SK-N-SH treated with all-trans-retinoic acid at 6 μM for 48 hours (cell line): Measurements from ENCODE around the gene CFAP65.

Experiments
- ATAC-seq: fragments of 200-7000 bp; cut with Tn5 transposase; 3 replicates; pipeline ENCODE4 v1.9.1; 2020; ENCODE audit warnings: mild to moderate bottlenecking, moderate library complexity
- ARNTL ChIP-seq: fragments of 450-650 bp; formaldehyde crosslinking; IDR thresholded peaks from 2 replicates; pipeline ENCODE4 v1.5.0; 2020; ENCODE audit warnings: low read depth, mild to moderate bottlenecking, moderate library complexity, borderline replicate concordance
- BACH2 ChIP-seq: fragments of 250-450 bp; sonication (Bioruptor Pico); IDR thresholded peaks from 2 replicates; pipeline ENCODE4 v1.9.0; 2021; ENCODE audit warnings: mild to moderate bottlenecking, borderline replicate concordance
- CSDC2 ChIP-seq: fragments of 250-450 bp; sonication (Bioruptor Pico); IDR thresholded peaks from 2 replicates; pipeline ENCODE4 v1.5.0; 2020; ENCODE audit warnings: mild to moderate bottlenecking, moderate library complexity
- GLIS3 ChIP-seq: fragments of 250-450 bp; sonication (Bioruptor Pico); IDR thresholded peaks from 2 replicates; pipeline ENCODE4 v1.5.0; 2020; ENCODE audit warnings: mild to moderate bottlenecking, moderate library complexity
- ISL1 ChIP-seq: fragments of 250-450 bp; sonication (Bioruptor Pico); IDR thresholded peaks from 2 replicates; pipeline ENCODE4 v2.1.2; 2022; ENCODE audit warnings: mild to moderate bottlenecking, moderate library complexity
- OSR1 ChIP-seq: fragments of 250-450 bp; sonication (Bioruptor Pico); IDR thresholded peaks from 2 replicates; pipeline ENCODE4 v1.8.0; 2022; ENCODE audit warnings: moderate library complexity, mild to moderate bottlenecking, inconsistent platforms
- PPARA ChIP-seq: fragments of 250-450 bp; sonication (Bioruptor Pico); IDR thresholded peaks from 2 replicates; pipeline ENCODE4 v1.5.0; 2020; ENCODE audit warnings: mild to moderate bottlenecking, borderline replicate concordance
- RARB ChIP-seq: fragments of 250-450 bp; sonication (Bioruptor Pico); IDR thresholded peaks from 2 replicates; pipeline ENCODE4 v1.8.0; 2021; ENCODE audit warnings: mild to moderate bottlenecking, moderate library complexity
- SNAI2 ChIP-seq: fragments of 250-450 bp; sonication (Bioruptor Pico); IDR thresholded peaks from 2 replicates; pipeline ENCODE4 v1.5.0; 2020; ENCODE audit warnings: mild to moderate bottlenecking, moderate library complexity
- TCF4 ChIP-seq: fragments of 250-450 bp; sonication (Bioruptor Pico); IDR thresholded peaks from 2 replicates; pipeline ENCODE4 v1.8.0; 2021; ENCODE audit warnings: mild to moderate bottlenecking, moderate library complexity, borderline replicate concordance
- TOX ChIP-seq: fragments of 250-450 bp; sonication (Bioruptor Pico); IDR thresholded peaks from 2 replicates; pipeline ENCODE4 v1.8.0; 2021; ENCODE audit warnings: mild to moderate bottlenecking, moderate library complexity, borderline replicate concordance
- ZC3H10 ChIP-seq: fragments of 250-450 bp; sonication (Bioruptor Pico); IDR thresholded peaks from 2 replicates; pipeline ENCODE4 v1.5.1; 2021; ENCODE audit warnings: mild to moderate bottlenecking, moderate library complexity
- ZFP30 ChIP-seq: fragments of 450-650 bp; formaldehyde crosslinking; IDR thresholded peaks from 2 replicates; pipeline ENCODE4 v1.5.0; 2022; ENCODE audit warnings: mild to moderate bottlenecking, moderate library complexity
- ZNF70 ChIP-seq: fragments of 450-650 bp; formaldehyde crosslinking; IDR thresholded peaks from 2 replicates; pipeline ENCODE4 v1.5.0; 2020; ENCODE audit warnings: mild to moderate bottlenecking, moderate library complexity
- ZNF8 ChIP-seq: fragments of 450-650 bp; formaldehyde crosslinking; IDR thresholded peaks from 2 replicates; pipeline ENCODE4 v1.5.0; 2020; ENCODE audit warnings: mild to moderate bottlenecking, moderate library complexity
- TF ChIP-seq, protein P1 (sequence below): fragments of 250-450 bp; sonication (Bioruptor Pico); IDR thresholded peaks from 2 replicates; pipeline ENCODE4 v1.8.0; 2020; ENCODE audit warnings: mild to moderate bottlenecking, moderate library complexity, borderline replicate concordance
- TF ChIP-seq, protein P2 (sequence below): fragments of 250-450 bp; sonication (Bioruptor Pico); IDR thresholded peaks from 2 replicates; pipeline ENCODE4 v1.5.1; 2021; ENCODE audit warnings: mild to moderate bottlenecking, moderate library complexity
- TF ChIP-seq, protein P3 (sequence below): fragments of 250-450 bp; sonication (Bioruptor Pico); IDR thresholded peaks from 2 replicates; pipeline ENCODE4 v1.5.1; 2020; ENCODE audit warnings: low read depth, mild to moderate bottlenecking, moderate library complexity
- TF ChIP-seq, protein P4 (sequence below): fragments of 250-450 bp; sonication (Bioruptor Pico); IDR thresholded peaks from 2 replicates; pipeline ENCODE4 v1.5.0; 2020; ENCODE audit warnings: mild to moderate bottlenecking, moderate library complexity

Gene CFAP65

DNA sequence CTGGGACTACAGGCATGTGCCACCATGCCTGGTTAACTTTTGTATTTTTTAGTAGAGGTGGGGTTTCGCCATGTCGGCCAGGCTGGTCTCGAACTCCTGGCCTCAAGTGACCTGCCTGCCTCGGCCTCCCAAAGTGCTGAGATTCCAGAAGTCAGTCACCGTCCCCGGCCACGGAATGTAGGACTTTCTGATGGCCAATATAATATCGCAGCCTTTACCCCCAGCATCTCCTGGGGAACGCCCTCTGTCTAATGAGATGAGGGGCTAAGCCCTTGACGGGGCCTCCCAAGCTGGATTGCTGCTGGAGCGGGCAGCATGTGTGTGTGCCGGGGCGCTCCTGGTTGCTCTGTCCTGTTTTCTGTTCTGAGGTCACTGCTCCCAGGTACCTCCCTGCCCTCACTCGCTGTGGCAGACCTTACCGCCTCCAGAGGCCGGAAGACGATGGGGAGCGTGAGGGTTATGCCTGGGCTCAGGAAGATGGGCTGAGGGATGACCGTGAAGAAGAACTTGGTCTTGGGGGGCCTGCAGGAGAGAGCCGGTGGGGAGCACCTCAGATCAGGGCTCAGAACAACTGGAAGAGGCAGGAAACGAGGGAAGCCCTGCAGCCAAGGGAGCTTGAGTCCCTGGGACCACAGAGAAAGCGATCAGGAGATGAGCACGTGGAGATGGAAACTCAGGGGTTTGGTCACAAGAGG lies 9.1 kb downstream of the CFAP65 start (continued):
- TF ChIP-seq, protein P1, sequence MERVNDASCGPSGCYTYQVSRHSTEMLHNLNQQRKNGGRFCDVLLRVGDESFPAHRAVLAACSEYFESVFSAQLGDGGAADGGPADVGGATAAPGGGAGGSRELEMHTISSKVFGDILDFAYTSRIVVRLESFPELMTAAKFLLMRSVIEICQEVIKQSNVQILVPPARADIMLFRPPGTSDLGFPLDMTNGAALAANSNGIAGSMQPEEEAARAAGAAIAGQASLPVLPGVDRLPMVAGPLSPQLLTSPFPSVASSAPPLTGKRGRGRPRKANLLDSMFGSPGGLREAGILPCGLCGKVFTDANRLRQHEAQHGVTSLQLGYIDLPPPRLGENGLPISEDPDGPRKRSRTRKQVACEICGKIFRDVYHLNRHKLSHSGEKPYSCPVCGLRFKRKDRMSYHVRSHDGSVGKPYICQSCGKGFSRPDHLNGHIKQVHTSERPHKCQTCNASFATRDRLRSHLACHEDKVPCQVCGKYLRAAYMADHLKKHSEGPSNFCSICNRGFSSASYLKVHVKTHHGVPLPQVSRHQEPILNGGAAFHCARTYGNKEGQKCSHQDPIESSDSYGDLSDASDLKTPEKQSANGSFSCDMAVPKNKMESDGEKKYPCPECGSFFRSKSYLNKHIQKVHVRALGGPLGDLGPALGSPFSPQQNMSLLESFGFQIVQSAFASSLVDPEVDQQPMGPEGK (CRISPR knock-in tag), result no peak
- TF ChIP-seq ZNF70 (CRISPR knock-in tag) (no peak), GLIS3 (CRISPR knock-in tag) (no peak), ZFP30 (CRISPR knock-in tag) (no peak), CSDC2 (no peak)
- TF ChIP-seq, protein P2, sequence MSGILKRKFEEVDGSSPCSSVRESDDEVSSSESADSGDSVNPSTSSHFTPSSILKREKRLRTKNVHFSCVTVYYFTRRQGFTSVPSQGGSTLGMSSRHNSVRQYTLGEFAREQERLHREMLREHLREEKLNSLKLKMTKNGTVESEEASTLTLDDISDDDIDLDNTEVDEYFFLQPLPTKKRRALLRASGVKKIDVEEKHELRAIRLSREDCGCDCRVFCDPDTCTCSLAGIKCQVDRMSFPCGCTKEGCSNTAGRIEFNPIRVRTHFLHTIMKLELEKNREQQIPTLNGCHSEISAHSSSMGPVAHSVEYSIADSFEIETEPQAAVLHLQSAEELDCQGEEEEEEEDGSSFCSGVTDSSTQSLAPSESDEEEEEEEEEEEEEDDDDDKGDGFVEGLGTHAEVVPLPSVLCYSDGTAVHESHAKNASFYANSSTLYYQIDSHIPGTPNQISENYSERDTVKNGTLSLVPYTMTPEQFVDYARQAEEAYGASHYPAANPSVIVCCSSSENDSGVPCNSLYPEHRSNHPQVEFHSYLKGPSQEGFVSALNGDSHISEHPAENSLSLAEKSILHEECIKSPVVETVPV (CRISPR knock-in tag), result no peak

DNA sequence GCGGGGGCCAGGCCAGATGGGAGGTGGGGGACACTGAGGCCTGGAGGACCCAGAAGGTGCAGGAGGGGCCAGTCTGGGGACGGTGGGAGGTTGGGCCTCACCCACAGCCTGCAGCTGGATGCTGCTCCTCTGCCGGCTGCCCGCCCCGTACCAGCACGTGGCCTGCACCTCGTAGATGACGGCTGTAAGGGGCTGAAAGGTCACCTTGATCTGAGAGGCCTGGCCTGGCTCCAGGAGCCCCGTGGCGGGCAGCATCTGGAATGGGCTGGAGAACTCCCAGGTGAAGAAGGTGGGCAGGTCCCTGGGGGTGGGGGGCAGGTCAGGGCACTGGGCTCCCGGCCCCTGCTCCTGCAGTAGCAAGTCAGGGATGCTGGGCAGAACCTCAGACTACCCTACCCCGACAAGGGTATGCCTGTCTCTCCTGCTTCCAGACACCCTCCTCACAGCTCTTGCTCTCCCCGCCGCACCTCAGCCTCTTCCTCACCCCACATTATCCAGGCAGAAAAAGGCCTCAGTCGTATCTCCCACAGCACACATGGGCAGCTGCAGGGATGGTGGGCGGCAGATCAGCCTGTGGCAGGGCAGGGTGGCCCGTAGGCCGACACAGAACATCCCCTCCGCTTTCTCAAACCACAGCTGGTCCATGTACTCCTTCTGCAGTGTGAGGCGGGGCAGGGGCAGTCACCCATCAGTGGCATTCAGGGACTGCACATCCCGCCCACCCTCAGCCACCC lies 10.1 kb downstream of the CFAP65 start:
- TF ChIP-seq, protein P3, sequence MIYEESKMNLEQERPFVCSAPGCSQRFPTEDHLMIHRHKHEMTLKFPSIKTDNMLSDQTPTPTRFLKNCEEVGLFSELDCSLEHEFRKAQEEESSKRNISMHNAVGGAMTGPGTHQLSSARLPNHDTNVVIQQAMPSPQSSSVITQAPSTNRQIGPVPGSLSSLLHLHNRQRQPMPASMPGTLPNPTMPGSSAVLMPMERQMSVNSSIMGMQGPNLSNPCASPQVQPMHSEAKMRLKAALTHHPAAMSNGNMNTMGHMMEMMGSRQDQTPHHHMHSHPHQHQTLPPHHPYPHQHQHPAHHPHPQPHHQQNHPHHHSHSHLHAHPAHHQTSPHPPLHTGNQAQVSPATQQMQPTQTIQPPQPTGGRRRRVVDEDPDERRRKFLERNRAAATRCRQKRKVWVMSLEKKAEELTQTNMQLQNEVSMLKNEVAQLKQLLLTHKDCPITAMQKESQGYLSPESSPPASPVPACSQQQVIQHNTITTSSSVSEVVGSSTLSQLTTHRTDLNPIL (CRISPR knock-in tag), result no peak
- TF ChIP-seq RARB (CRISPR knock-in tag) (no peak), CSDC2 (no peak), ARNTL (CRISPR knock-in tag) (no peak), ZC3H10 (CRISPR knock-in tag) (no peak), ZNF8 (CRISPR knock-in tag) (no peak), BACH2 (CRISPR knock-in tag) (no peak), TOX (CRISPR knock-in tag) (no peak), OSR1 (CRISPR knock-in tag) (no peak), PPARA (no peak), SNAI2 (CRISPR knock-in tag) (no peak), TCF4 (CRISPR knock-in tag) (no peak), ISL1 (no peak)
- TF ChIP-seq, protein P1 (CRISPR knock-in tag), result no peak
- TF ChIP-seq, protein P4, sequence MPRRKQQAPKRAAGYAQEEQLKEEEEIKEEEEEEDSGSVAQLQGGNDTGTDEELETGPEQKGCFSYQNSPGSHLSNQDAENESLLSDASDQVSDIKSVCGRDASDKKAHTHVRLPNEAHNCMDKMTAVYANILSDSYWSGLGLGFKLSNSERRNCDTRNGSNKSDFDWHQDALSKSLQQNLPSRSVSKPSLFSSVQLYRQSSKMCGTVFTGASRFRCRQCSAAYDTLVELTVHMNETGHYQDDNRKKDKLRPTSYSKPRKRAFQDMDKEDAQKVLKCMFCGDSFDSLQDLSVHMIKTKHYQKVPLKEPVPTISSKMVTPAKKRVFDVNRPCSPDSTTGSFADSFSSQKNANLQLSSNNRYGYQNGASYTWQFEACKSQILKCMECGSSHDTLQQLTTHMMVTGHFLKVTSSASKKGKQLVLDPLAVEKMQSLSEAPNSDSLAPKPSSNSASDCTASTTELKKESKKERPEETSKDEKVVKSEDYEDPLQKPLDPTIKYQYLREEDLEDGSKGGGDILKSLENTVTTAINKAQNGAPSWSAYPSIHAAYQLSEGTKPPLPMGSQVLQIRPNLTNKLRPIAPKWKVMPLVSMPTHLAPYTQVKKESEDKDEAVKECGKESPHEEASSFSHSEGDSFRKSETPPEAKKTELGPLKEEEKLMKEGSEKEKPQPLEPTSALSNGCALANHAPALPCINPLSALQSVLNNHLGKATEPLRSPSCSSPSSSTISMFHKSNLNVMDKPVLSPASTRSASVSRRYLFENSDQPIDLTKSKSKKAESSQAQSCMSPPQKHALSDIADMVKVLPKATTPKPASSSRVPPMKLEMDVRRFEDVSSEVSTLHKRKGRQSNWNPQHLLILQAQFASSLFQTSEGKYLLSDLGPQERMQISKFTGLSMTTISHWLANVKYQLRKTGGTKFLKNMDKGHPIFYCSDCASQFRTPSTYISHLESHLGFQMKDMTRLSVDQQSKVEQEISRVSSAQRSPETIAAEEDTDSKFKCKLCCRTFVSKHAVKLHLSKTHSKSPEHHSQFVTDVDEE (CRISPR knock-in tag), result no peak

More for the DNA sequence above, 10.1 kb downstream of the CFAP65 start:
- ATAC-seq, result no peak
